22Rv1 (cell line): Measurements from ENCODE around the gene CDK11A.
"Not testable (repeated sequence)": the region's sequence is repeated elsewhere in the genome, so short reads cannot be mapped to it uniquely, and the experiment has no call there.

Experiments used
- H3K27ac ChIP-seq: fragments of 450-650 bp; 2 replicates; pipeline ENCODE4 v1.5.1; 2017
- CTCF ChIP-seq: fragments of 450-650 bp; IDR thresholded peaks from 2 replicates; pipeline ENCODE4 v1.5.1; 2017; ENCODE audit warnings: mild to moderate bottlenecking
- ZFX ChIP-seq: fragments of 450-650 bp; IDR thresholded peaks from 2 replicates; pipeline ENCODE4 v1.6.1; 2017; ENCODE audit warnings: antibody characterized with exemption, borderline replicate concordance

The CDK11A gene

GRCh38 chr1:1664941-1665814 lies 59.0 kb downstream of the CDK11A start:
- no peak for TF ChIP-seq ZFX
- TF ChIP-seq CTCF: no peak
- H3K27ac ChIP-seq: no peak overlapping the region

- not testable (repeated sequence) for H3K27ac ChIP-seq
These were observed 59.8 kb downstream of the CDK11A start for GRCh38 chr1:1664318-1664717.

GRCh38 chr1:1662830-1663560 lies 61.2 kb downstream of the CDK11A start:
- H3K27ac ChIP-seq: 0 out of 2 replicates have a peak overlapping the region, but pooled peaks have one; percentile 13

GRCh38 chr1:1662392-1662791 lies 61.8 kb downstream of the CDK11A start:
- H3K27ac ChIP-seq: 0 out of 2 replicates have a peak overlapping the region, but pooled peaks have one; percentile 13

- H3K27ac ChIP-seq: peak within 1 kb of the TSS; percentile 98
- peak; percentile 53 for TF ChIP-seq CTCF
These were observed 65.3 kb downstream of the CDK11A start, which contains the start of gene CDK11B for GRCh38 chr1:1658583-1659549. CDK11B (minus strand) TSS chr1:1659004; CDS start chr1:1657485, 1,519 bp downstream.
